Dendritic cell treated with granulocyte-macrophage colony-stimulating factor and Interleukin-4, amounts not matched to agents 40 ng/mL and 50 ng/mL, for 4 days (primary cell): ENCODE measurements around the gene LRRC73.

ENCODE experiments used
- H3K27ac Mint-ChIP-seq: one replicate; pipeline ENCODE4 v1.8.0; 2022; ENCODE audit warnings: mild to moderate bottlenecking, mixed read lengths
- H3K27me3 Mint-ChIP-seq: one replicate; pipeline ENCODE4 v1.8.0; 2022; ENCODE audit warnings: mild to moderate bottlenecking, mixed read lengths
- H3K36me3 Mint-ChIP-seq: one replicate; pipeline ENCODE4 v1.8.0; 2022; ENCODE audit warnings: low read depth, mixed read lengths
- H3K4me1 Mint-ChIP-seq: one replicate; pipeline ENCODE4 v1.8.0; 2022; ENCODE audit warnings: low read depth, mixed read lengths
- H3K4me3 Mint-ChIP-seq: one replicate; pipeline ENCODE4 v1.8.0; 2022; ENCODE audit warnings: mild to moderate bottlenecking, moderate library complexity, mixed read lengths
- H3K9me3 Mint-ChIP-seq: one replicate; pipeline ENCODE4 v1.8.0; 2022; ENCODE audit warnings: mixed read lengths
- intact Hi-C: fragments of 100-400 bp; cut with micrococcal nuclease; formaldehyde crosslinking; loops from one replicate; pipeline ENCODE4 v1.15.0; 2022

LRRC73 gene

DNA sequence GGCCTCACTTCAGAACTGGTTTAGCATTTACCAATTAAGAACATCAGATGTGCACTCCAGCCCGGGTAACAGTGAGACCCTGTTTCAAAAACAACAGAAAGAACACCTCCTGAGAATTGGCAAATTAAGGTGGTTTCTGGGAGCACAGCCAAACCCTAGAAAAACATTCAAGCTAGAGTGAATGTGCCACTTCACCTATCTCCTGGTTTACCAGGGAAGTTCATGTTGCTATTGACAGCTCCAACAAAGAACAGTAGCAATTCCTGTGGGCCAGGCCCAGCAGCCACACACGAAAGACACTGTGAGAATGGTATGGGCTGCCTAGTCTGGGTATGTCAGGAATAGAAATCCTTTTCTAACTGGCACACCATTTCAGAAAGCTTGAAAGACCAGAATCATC is 11.7 kb upstream of the LRRC73 start:
- Mint-ChIP-seq H3K27ac (no peak overlapping the region), H3K27me3 (no peaks in the 10 kb centered on the region), H3K4me3 (no peak overlapping the region), H3K9me3 (no peaks in the 10 kb centered on the region), H3K4me1 (no peaks in the 10 kb centered on the region), H3K36me3 (no peaks in the 10 kb centered on the region)
- intact Hi-C loops = no loop called here

DNA sequence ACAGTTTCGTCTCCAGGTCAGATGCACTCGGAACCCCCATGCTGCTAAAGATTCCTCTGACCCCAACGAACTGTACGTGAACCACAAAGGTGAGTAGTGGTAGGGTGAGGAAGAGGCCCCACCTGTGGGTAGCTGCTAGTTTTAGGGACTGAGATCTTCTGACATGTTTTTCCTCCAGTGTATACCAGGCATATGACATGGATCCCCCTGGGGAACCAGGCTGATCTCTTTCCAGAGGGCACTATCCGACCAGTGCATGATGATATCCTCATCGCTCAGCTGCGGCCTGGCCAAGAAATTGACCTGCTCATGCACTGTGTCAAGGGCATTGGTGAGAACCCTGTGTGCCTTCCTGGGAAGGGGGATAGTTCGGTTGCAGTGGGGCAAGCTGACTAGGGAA is 10.0 kb upstream of the LRRC73 start:
- Mint-ChIP-seq H3K4me1 (peaks cover 13% of the 10 kb centered on the region), H3K36me3 (no peaks in the 10 kb centered on the region), H3K9me3 (no peaks in the 10 kb centered on the region), H3K27ac (no peak overlapping the region), H3K4me3 (no peak overlapping the region), H3K27me3 (no peaks in the 10 kb centered on the region)
- intact Hi-C loops = no loop called here

GRCh38 chr6:43517505-43518357 is 7.6 kb upstream of the LRRC73 start:
- H3K4me3 Mint-ChIP-seq = no peak overlapping the region
- H3K4me1 Mint-ChIP-seq = peaks cover 33% of the 10 kb centered on the region
- intact Hi-C loops = no loop called here
- no peaks in the 10 kb centered on the region for H3K9me3 Mint-ChIP-seq
- H3K36me3 Mint-ChIP-seq = no peaks in the 10 kb centered on the region
- H3K27ac Mint-ChIP-seq = no peak overlapping the region
- H3K27me3 Mint-ChIP-seq = no peaks in the 10 kb centered on the region

- no peak within 1 kb of the TSS for H3K27ac Mint-ChIP-seq
- no peaks in the 10 kb centered on the region for H3K27me3 Mint-ChIP-seq
- peaks cover 41% of the 10 kb centered on the region for H3K4me1 Mint-ChIP-seq
- intact Hi-C loops = no loop called here
- H3K36me3 Mint-ChIP-seq = no peaks in the 10 kb centered on the region
- no peak within 1 kb of the TSS for H3K4me3 Mint-ChIP-seq
- H3K9me3 Mint-ChIP-seq = no peaks in the 10 kb centered on the region
Observed at GRCh38 chr6:43516697-43517504, 6.8 kb upstream of the LRRC73 start, which contains the start of the genes POLR1C and YIPF3. Gene POLR1C, plus strand, starts transcription at chr6:43517089. Its CDS starts 21 bp downstream, at chr6:43517110. Gene YIPF3, minus strand, starts transcription at chr6:43516926. Its CDS starts 119 bp downstream, at chr6:43516807.

DNA sequence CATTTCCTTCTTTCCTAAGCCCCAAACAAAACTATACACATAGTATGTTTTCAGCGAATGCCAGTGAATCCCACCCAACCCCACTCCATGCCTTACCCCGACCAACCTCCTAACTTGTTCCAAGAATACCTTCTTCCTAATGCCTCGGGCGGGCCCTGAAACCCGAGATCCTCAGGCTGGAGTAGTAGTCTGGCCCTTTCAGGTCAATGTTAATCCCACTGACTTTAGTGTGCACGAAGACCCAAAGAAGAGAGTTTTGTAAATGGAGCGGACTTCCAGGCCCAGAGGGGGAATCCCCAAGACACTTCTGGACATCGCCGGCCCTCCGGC is 6.2 kb upstream of the LRRC73 start:
- Mint-ChIP-seq H3K9me3 (no peaks in the 10 kb centered on the region), H3K36me3 (no peaks in the 10 kb centered on the region)
- intact Hi-C loops = no loop called here

DNA sequence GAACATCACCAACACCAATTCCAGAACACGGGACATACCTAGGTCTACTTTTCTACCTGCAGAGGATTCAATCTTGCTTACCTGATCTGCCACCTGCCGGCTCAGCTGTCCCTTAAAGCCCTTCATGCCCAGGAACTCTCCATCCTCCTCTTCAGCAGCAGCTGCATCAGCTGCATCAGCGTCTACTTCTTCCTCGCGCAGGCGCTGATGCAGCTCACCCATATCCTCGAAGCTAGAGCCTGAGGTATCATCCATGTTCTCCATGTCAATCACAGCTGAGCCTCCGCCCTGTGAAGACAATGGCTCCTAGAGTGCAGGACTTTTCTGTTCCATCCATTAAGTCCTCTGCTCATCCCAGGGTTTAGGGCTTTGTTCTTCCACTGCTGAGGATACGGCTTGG is 5.7 kb upstream of the LRRC73 start:
- intact Hi-C loops = no loop called here
- H3K9me3 Mint-ChIP-seq = no peaks in the 10 kb centered on the region
- H3K27ac Mint-ChIP-seq = no peak overlapping the region
- peaks cover 49% of the 10 kb centered on the region for H3K4me1 Mint-ChIP-seq
- no peaks in the 10 kb centered on the region for H3K36me3 Mint-ChIP-seq
- H3K4me3 Mint-ChIP-seq = no peak overlapping the region
- H3K27me3 Mint-ChIP-seq = no peaks in the 10 kb centered on the region

More for the DNA sequence above, 6.2 kb upstream of the LRRC73 start:
- Mint-ChIP-seq H3K27ac (no peak overlapping the region), H3K4me1 (peaks cover 47% of the 10 kb centered on the region), H3K27me3 (no peaks in the 10 kb centered on the region), H3K4me3 (no peak overlapping the region)

DNA sequence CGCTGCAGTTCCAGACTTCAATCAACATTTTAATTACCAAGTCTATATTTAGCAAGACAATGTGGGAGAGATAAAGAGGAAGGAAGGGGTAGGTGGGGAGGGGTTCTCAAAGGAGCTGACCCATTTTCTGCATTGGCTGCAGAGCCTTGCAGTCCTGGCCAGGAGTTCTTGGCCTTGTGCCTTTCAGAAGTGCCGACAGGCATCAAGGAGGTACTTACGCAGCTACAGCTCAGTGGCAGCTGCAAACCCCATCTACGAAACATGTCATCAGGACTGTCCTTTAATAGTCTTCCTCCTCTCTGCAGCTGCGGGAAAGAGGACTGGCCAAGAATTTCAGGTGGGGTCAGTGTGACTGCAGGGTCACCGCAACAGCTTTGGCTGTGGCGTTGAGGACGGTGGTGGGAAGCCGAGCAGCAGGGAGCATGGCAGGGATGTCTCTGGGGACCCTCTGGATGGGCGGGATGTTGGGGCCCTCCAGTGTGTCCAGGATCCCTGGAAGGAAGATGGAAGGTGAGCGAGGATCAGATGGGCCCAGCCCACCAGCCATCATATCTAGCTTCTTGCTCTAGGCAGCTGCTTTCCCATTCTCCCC is 1.8 kb upstream of the LRRC73 start:
- Mint-ChIP-seq H3K36me3 (no peaks in the 10 kb centered on the region), H3K4me1 (peaks cover 79% of the 10 kb centered on the region), H3K27ac (no peak overlapping the region), H3K9me3 (no peaks in the 10 kb centered on the region), H3K4me3 (no peak overlapping the region), H3K27me3 (peaks cover 27% of the 10 kb centered on the region)
- intact Hi-C loops = no loop called here

- Mint-ChIP-seq H3K4me1 (peaks cover 74% of the 10 kb centered on the region), H3K4me3 (peak overlapping the region; percentile 64), H3K27me3 (peaks cover 29% of the 10 kb centered on the region), H3K9me3 (no peaks in the 10 kb centered on the region), H3K27ac (no peak overlapping the region), H3K36me3 (peaks cover 9% of the 10 kb centered on the region)
- intact Hi-C loops = no loop called here
Observed at GRCh38 chr6:43510827-43511163, 649 bp upstream of the LRRC73 start.

DNA sequence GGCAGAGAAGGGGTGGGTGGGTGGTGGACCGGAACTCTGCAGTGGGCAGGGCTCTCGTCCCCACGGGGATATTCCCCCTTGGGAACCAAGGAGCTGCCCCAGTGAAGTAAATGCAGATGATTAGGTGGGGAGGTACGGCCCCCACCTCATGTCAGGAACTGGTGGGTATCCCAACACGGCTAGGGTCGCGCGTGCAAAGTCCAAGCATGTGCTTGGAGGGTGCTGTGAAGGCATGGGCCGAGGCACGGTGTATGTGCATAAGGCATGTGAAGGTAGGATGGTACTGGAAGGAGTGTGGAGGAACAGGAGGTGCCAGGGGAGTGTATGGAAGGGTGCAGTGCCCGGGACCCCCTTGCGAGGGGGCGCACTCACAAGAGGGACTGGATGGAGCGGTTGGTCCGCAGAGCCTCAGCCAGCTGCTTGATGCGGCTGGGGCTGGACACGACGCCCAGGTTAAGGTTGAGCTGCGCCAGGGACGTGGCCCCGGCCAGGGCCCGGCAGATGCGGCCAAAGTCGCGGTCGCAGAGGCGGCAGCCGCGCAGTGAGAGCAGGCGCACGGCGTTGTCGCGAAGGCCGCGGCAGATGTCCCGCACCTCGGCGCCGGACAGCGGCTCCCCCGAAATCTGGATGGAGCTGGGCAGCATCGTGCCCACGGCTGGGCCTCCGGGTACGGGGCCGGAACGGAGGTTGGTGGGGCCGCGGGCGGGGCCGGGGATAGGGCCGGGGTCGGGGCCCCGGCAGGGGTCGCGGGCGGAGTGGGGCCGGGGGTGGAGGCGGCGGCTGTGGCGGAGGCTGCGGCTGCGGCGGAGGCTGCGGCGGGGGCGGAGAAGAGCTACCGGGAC is 783 bp downstream of the LRRC73 start:
- peaks cover 24% of the 10 kb centered on the region for H3K36me3 Mint-ChIP-seq
- peaks cover 29% of the 10 kb centered on the region for H3K27me3 Mint-ChIP-seq
- H3K27ac Mint-ChIP-seq = no peak overlapping the region
- no peaks in the 10 kb centered on the region for H3K9me3 Mint-ChIP-seq
- H3K4me3 Mint-ChIP-seq = peak overlapping the region; percentile 64
- intact Hi-C loops = loop anchor here (5.0 kb wide), 1 partner anchor 142 kb away; the partner anchor contains the start of gene ZNF318
- peaks cover 62% of the 10 kb centered on the region for H3K4me1 Mint-ChIP-seq

- intact Hi-C loops = loop anchor here (5.0 kb wide), 1 partner anchor 141 kb away; the partner anchor contains the start of gene ZNF318
- peak overlapping the region; percentile 64 for H3K4me3 Mint-ChIP-seq
- peaks cover 29% of the 10 kb centered on the region for H3K27me3 Mint-ChIP-seq
Observed at GRCh38 chr6:43508481-43509141, 1.5 kb downstream of the LRRC73 start.

GRCh38 chr6:43506667-43507471 is 3.3 kb downstream of the LRRC73 start:
- Mint-ChIP-seq H3K27ac (no peak overlapping the region), H3K4me3 (no peak overlapping the region), H3K36me3 (peaks cover 49% of the 10 kb centered on the region), H3K4me1 (peaks cover 38% of the 10 kb centered on the region), H3K27me3 (peaks cover 29% of the 10 kb centered on the region), H3K9me3 (no peaks in the 10 kb centered on the region)
- intact Hi-C loops = loop anchor here (1.0 to 5.0 kb wide), 3 partner anchors 53 to 244 kb away; partner anchors contain the start of gene ZNF318

More at GRCh38 chr6:43508481-43509141, 1.5 kb downstream of the LRRC73 start:
- Mint-ChIP-seq H3K4me1 (peaks cover 56% of the 10 kb centered on the region), H3K9me3 (no peaks in the 10 kb centered on the region), H3K36me3 (peaks cover 31% of the 10 kb centered on the region), H3K27ac (no peak overlapping the region)

DNA sequence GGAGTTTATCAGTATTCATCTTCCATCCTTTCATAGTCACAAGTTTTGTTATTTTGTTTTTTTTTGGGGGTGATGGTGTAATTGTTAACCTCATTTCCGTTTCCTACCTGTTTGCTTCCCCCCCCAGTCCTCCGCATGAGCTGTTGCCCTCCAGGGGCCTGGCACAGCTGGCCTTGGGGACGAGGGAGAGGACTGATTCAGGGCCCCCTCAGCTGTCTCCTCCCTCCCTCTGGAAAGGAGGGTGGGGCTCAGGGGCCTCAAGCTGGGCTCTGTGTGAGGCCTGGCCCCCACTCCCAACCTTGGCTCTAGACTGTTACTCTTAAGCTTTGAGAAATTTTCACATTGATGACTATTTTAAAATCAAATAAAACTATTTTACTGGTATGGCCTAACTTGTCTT is 4.0 kb downstream of the LRRC73 start:
- peaks cover 32% of the 10 kb centered on the region for H3K4me1 Mint-ChIP-seq
- H3K27ac Mint-ChIP-seq = peak overlapping the region; percentile 31
- H3K36me3 Mint-ChIP-seq = peaks cover 56% of the 10 kb centered on the region
- H3K4me3 Mint-ChIP-seq = no peak overlapping the region
- intact Hi-C loops = loop anchor here (1.0 to 5.0 kb wide), 3 partner anchors 52 to 243 kb away; partner anchors contain the start of gene ZNF318
- no peaks in the 10 kb centered on the region for H3K9me3 Mint-ChIP-seq
- peaks cover 29% of the 10 kb centered on the region for H3K27me3 Mint-ChIP-seq
